Measurements from ENCODE around the gene TCF19. TPM values are rescaled to one million over a fixed set of nuclear protein-coding genes. Genes with fewer than 3 reads are reported as not detected.

Gene TCF19
- polyA plus RNA-seq, 1 donor from 2014 or later: 3.6 TPM

- Histone ChIP-seq H3K36me3 (ENCODE audit: insufficient read depth, low read length) (no peaks in the 10 kb centered on the region), H3K4me2 (ENCODE audit: low read length) (no peak overlapping the region), H3K9me3 (ENCODE audit: low read length) (no peaks in the 10 kb centered on the region), H3K4me3 (ENCODE audit: low read length) (no peak overlapping the region), H3F3A (ENCODE audit: insufficient read depth, low read length, poor library complexity, severe bottlenecking) (no peaks in the 10 kb centered on the region), H3K9me2 (ENCODE audit: insufficient read depth, low read length) (no peaks in the 10 kb centered on the region), H3K9ac (ENCODE audit: low read length) (no peak overlapping the region), H2AFZ (ENCODE audit: low read depth, low read length) (no peak overlapping the region), H3K27me3 (ENCODE audit: insufficient read depth, low read depth, low read length) (no peaks in the 10 kb centered on the region), H4K20me1 (ENCODE audit: insufficient read depth) (no peaks in the 10 kb centered on the region), H3K27ac (ENCODE audit: low read length) (no peak overlapping the region), H3K79me2 (replicated peaks; ENCODE audit: insufficient read depth, low read length) (no peaks in the 10 kb centered on the region)
- TF ChIP-seq REST (IDR thresholded peaks at IDR 0.05; ENCODE audit: borderline replicate concordance) (no peak), SMC3 (conservative IDR thresholded peaks at IDR 0.05; ENCODE audit: poor library complexity) (no peak), EZH2 (IDR thresholded peaks at IDR 0.05; ENCODE audit: borderline replicate concordance, insufficient read depth, low read length, poor library complexity, severe bottlenecking) (no peak), CTCF (IDR thresholded peaks at IDR 0.05; ENCODE audit: poor library complexity, severe bottlenecking) (no peak), RAD21 (conservative IDR thresholded peaks at IDR 0.05) (no peak), TAF1 (IDR thresholded peaks at IDR 0.05; ENCODE audit: low read depth) (no peak), POLR2AphosphoS5 (IDR thresholded peaks at IDR 0.05) (no peak), MXI1 (conservative IDR thresholded peaks at IDR 0.05; ENCODE audit: poor library complexity, severe bottlenecking) (no peak), EP300 (conservative IDR thresholded peaks at IDR 0.05; ENCODE audit: poor library complexity, severe bottlenecking) (no peak)
These were observed 25.6 kb upstream of the TCF19 start for GRCh38 chr6:31132806-31133205.

- Histone ChIP-seq H2AFZ (ENCODE audit: low read depth, low read length) (no peak overlapping the region), H3K4me2 (ENCODE audit: low read length) (no peak overlapping the region), H3K36me3 (ENCODE audit: insufficient read depth, low read length) (no peaks in the 10 kb centered on the region), H3K9me2 (ENCODE audit: insufficient read depth, low read length) (no peaks in the 10 kb centered on the region), H3F3A (ENCODE audit: insufficient read depth, low read length, poor library complexity, severe bottlenecking) (no peaks in the 10 kb centered on the region), H3K27ac (ENCODE audit: low read length) (no peak overlapping the region), H3K9ac (ENCODE audit: low read length) (no peak overlapping the region), H4K20me1 (ENCODE audit: insufficient read depth) (no peaks in the 10 kb centered on the region), H3K79me2 (replicated peaks; ENCODE audit: insufficient read depth, low read length) (no peaks in the 10 kb centered on the region), H3K27me3 (ENCODE audit: insufficient read depth, low read depth, low read length) (no peaks in the 10 kb centered on the region), H3K9me3 (ENCODE audit: low read length) (no peaks in the 10 kb centered on the region), H3K4me3 (ENCODE audit: low read length) (no peak overlapping the region)
- TF ChIP-seq MXI1 (conservative IDR thresholded peaks at IDR 0.05; ENCODE audit: poor library complexity, severe bottlenecking) (no peak), EZH2 (IDR thresholded peaks at IDR 0.05; ENCODE audit: borderline replicate concordance, insufficient read depth, low read length, poor library complexity, severe bottlenecking) (no peak), TAF1 (IDR thresholded peaks at IDR 0.05; ENCODE audit: low read depth) (no peak), SMC3 (conservative IDR thresholded peaks at IDR 0.05; ENCODE audit: poor library complexity) (no peak), RAD21 (conservative IDR thresholded peaks at IDR 0.05) (no peak), REST (IDR thresholded peaks at IDR 0.05; ENCODE audit: borderline replicate concordance) (no peak), CTCF (IDR thresholded peaks at IDR 0.05; ENCODE audit: poor library complexity, severe bottlenecking) (no peak), EP300 (conservative IDR thresholded peaks at IDR 0.05; ENCODE audit: poor library complexity, severe bottlenecking) (no peak), POLR2AphosphoS5 (IDR thresholded peaks at IDR 0.05) (no peak)
These were observed 22.7 kb upstream of the TCF19 start for GRCh38 chr6:31135710-31136109.
